GM21528 (cell line): ENCODE data around the gene TENT5C.
A peak's percentile ranks its signal among the peaks of the same experiment; 100 is the strongest.

ENCODE experiments used
- ATAC-seq: cut with Tn5 transposase; IDR thresholded peaks from one replicate; pipeline ENCODE4 v1.9.1; 2021; ENCODE audit warnings: mild to moderate bottlenecking, moderate library complexity; ENCODE audit not compliant: unreplicated experiment, low FRiP score

TENT5C gene

DNA sequence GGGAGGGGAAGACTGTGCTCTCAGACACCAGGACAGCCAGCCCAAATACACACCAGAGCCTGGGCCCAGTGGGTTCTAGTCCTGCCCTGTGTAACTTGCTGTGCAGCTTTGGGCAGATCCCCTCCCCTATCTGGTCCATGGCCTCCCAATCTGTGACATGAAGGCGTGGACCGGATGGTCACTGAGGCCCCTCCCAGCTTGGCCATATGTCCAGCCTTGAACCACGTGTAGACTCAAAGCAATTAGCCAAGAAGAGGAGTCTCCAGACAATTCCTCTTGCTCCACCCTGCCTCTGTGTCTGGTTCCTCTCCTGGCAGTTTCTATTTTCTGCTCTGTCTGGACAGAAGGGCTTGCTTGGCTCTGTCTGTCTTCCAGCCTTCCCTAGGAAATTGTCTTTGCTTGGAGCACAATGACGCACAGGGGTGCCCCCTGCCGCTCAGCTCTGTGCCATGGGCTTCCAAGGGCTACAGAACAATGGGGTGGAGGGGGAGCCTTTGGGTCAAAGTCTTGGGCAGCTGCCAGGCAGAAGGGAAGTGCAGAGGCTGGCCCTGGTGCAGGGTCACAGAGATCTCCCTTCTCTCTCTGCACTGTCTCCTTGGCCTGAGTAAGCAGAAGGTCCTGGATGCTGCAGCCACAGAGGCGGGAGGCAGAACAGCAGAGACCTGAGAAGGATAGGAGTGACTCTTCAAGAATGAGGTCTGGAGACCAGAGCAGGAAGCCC lies 66.1 kb downstream of the TENT5C start:
- ATAC-seq = no peak

DNA sequence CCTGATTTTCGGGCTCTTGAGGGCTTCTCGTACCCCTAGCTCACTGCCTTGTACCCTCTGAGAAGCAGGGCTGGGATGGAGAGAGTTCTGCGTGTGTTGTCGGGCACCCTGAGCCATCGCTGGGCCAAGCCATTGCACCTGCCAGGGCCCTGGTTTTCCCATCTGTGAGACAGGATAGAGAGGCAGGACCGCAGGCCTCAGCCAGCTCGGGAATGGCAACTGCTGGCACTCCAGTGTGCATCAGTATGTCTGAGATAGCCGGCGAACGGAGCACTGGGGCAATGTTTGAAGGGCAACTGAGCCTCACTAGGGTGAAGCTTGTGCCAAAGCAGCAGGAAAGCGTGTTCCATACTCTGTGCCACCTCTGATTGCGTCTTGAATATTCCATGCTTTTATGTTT lies 66.9 kb downstream of the TENT5C start:
- no peak for ATAC-seq

DNA sequence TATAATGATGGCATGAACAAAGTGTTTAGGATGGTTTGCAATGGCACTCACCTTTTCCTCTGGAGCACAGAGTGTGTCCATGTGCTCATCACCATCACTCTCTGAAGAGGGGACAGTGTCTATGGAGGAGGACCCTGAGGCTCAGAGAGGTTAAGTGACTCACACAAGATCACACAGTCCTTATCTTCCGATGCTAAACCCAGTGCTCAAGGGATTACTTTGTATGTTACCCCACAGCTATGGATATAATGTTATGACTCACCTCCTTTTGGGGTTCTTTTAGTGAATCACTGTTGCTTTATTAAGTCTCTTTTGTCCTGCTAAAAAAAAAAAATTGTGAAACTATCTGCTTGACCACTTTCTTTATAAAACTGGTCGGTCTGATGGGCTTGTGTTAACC lies 67.6 kb downstream of the TENT5C start:
- ATAC-seq = no peak

DNA sequence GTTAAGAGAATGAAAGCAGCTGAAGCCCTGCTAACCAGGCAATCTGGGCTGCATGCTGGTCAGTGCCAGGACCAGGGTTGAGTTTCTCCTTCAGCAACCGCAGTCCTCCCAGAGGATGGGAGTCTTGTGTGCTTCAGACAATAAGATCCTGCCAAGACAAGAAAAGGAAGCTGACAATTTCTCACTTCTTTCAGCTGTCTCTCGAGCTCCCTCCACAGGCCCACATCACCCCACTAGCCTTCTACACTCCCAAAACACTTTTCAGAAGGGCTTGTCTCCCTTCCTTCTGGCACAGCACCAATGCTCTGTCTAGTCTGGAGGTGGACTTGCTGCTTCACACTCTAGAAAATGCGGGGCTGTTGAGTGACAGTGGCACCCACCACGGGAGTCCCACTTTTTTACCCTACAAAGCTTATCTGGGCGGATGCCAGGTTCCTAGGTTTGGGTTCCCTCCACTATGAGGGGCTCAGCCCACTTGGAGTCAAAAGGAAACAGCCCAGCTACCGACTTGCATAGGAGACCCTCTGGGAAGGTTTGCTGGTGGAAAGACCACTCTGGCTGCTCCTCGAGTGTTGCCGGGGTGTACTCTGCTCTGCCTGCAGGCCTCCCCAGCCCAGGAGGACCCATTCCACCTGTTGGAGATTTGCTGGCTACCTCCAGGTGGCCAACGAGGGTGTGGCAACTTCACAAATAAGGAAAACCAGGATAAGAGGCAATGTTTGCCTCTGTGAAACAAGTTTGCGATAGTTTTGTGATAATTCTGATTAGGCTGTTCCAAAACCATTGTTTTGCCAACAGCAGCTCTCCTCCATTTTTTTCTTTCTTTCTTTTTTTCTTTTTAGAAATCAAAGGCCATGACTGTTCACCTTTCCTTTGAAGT lies 68.9 kb downstream of the TENT5C start:
- peak; percentile 62 for ATAC-seq

DNA sequence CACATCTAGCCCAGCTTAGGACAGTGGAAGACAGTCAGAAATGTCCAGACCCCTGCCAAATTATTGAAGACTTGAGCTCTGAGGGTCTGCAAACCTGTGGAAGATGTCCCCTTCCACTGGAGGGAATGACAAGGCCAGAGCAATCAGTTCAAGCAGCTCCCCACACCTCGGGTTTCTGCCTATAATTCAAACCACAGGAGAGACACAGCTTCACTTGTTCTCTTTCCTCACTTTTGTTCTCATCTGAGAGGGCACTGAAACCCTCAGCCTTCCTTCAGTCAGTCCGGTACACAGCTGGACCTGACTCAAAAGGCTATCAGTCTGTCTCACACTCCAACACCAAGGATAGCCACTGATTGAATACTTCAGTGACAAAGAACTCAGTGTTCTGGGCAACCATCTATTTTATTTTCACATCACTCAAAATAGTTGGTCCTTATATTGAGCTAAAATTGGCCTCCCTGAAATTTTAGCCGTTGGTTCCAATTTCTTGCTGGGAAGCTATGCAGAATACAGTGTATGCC lies 70.1 kb downstream of the TENT5C start:
- ATAC-seq = no peak

DNA sequence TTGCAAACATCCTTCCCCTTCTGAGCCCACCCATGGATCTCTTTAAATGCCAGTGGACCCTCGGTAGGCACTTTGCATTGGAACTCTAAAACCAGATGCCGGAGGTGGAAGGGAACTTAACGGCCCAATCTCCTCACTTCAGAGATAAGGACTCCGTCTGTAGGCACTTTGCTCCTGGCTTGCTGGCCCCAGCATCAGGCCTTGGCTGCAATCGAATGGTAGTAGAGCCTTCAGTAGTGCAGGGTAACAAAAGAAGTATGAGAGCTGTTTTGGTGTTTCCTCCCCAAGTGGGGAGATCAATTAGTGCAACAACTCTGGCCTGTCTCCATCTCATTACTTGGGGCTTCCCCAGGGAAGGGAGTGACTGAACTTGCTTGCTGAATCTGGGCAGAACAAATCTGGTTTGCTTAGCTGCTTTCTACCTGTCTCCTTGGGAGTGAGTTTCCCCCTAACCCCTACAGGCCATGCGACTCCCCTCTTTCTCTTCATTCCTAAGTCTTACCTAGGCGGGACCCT lies 70.8 kb downstream of the TENT5C start:
- no peak for ATAC-seq
